GM19468 (cell line): ENCODE data around the gene LYSMD3.

Experiments
- ATAC-seq: cut with Tn5 transposase; IDR thresholded peaks from one replicate; pipeline ENCODE4 v1.9.1; 2021; ENCODE audit warnings: mild to moderate bottlenecking, moderate library complexity, moderate number of reproducible peaks; ENCODE audit not compliant: unreplicated experiment; ENCODE audit errors: extremely low read depth

The LYSMD3 gene

GRCh38 chr5:90488791-90489190, 40.6 kb downstream of the LYSMD3 start:
- no peak for ATAC-seq

- no peak for ATAC-seq
Measured at GRCh38 chr5:90484540-90484939, 44.8 kb downstream of the LYSMD3 start.

GRCh38 chr5:90483206-90483605, 46.2 kb downstream of the LYSMD3 start:
- no peak for ATAC-seq

- ATAC-seq: no peak
Measured at GRCh38 chr5:90480699-90481098, 48.7 kb downstream of the LYSMD3 start.

GRCh38 chr5:90479611-90480385, 49.6 kb downstream of the LYSMD3 start:
- no peak for ATAC-seq

GRCh38 chr5:90477621-90478215, 51.7 kb downstream of the LYSMD3 start:
- no peak for ATAC-seq

GRCh38 chr5:90477073-90477472, 52.3 kb downstream of the LYSMD3 start:
- ATAC-seq: no peak

GRCh38 chr5:90476391-90476790, 53.0 kb downstream of the LYSMD3 start:
- ATAC-seq: no peak

GRCh38 chr5:90475436-90475980, 53.9 kb downstream of the LYSMD3 start:
- no peak for ATAC-seq

- peak; percentile 66 for ATAC-seq
Measured at GRCh38 chr5:90474235-90475107, 54.9 kb downstream of the LYSMD3 start, which contains the start of the genes MBLAC2 and POLR3G. Gene MBLAC2, minus strand, starts transcription at chr5:90474771. Its CDS starts 479 bp downstream, at chr5:90474292. Gene POLR3G, plus strand, starts transcription at chr5:90474864. Its CDS starts 10,704 bp downstream, at chr5:90485568.

- ATAC-seq: peak; percentile 1
Measured at GRCh38 chr5:90473396-90474234, 55.8 kb downstream of the LYSMD3 start.

GRCh38 chr5:90472783-90473395, 56.5 kb downstream of the LYSMD3 start:
- ATAC-seq: no peak
